GM23248 (cell line): ENCODE results near the gene IRS1. TPM values are rescaled to one million over a fixed set of nuclear protein-coding genes. Genes with fewer than 3 reads are reported as not detected.
A peak's percentile ranks its signal among the peaks of the same experiment; 100 is the strongest.

Source experiments
- DNase-seq: peaks from one replicate; pipeline ENCODE4 v3.0.0-alpha.2; 2015
- H2AFZ ChIP-seq: fragments of 200-600 bp; sonication (generic); 2 replicates; pipeline ENCODE4 v1.6.1; 2016; ENCODE audit warnings: antibody characterized with exemption
- H3F3A ChIP-seq: fragments of 200-600 bp; sonication (generic); 2 replicates; pipeline ENCODE4 v1.6.1; 2016; ENCODE audit warnings: mild to moderate bottlenecking, antibody characterized with exemption, mixed run types; ENCODE audit not compliant: insufficient read depth
- H3K27ac ChIP-seq: fragments of 200-600 bp; sonication (generic); 2 replicates; pipeline ENCODE4 v1.5.1; 2016; ENCODE audit warnings: mild to moderate bottlenecking
- H3K27me3 ChIP-seq: fragments of 200-600 bp; sonication (generic); replicated peaks from 2 replicates; pipeline ENCODE4 v1.6.1; 2016; ENCODE audit warnings: mild to moderate bottlenecking; ENCODE audit not compliant: insufficient read depth
- H3K36me3 ChIP-seq: fragments of 200-600 bp; sonication (generic); 2 replicates; pipeline ENCODE4 v1.6.1; 2016; ENCODE audit warnings: low read depth, mild to moderate bottlenecking
- H3K4me1 ChIP-seq: fragments of 200-600 bp; sonication (generic); 2 replicates; pipeline ENCODE4 v1.6.1; 2016; ENCODE audit warnings: mild to moderate bottlenecking; ENCODE audit not compliant: insufficient read depth
- H3K4me2 ChIP-seq: fragments of 200-600 bp; sonication (generic); one replicate; pipeline ENCODE4 v1.6.1; 2016; ENCODE audit warnings: mild to moderate bottlenecking; ENCODE audit not compliant: unreplicated experiment
- H3K4me3 ChIP-seq: fragments of 200-600 bp; sonication (generic); 2 replicates; pipeline ENCODE4 v1.5.1; 2016; ENCODE audit warnings: mild to moderate bottlenecking
- H3K79me2 ChIP-seq: fragments of 200-600 bp; sonication (generic); 2 replicates; pipeline ENCODE4 v1.6.1; 2016; ENCODE audit warnings: mild to moderate bottlenecking; ENCODE audit not compliant: insufficient read depth
- H3K9ac ChIP-seq: fragments of 200-600 bp; sonication (generic); 2 replicates; pipeline ENCODE4 v1.6.1; 2016; ENCODE audit warnings: mild to moderate bottlenecking
- H3K9me2 ChIP-seq: fragments of 200-600 bp; sonication (generic); 2 replicates; pipeline ENCODE4 v1.6.1; 2016; ENCODE audit warnings: mixed run types, mild to moderate bottlenecking, moderate library complexity; ENCODE audit not compliant: insufficient read depth
- H3K9me3 ChIP-seq: fragments of 200-600 bp; sonication (generic); one replicate; pipeline ENCODE4 v1.6.1; 2017; ENCODE audit warnings: low read depth
- H4K20me1 ChIP-seq: fragments of 200-600 bp; sonication (generic); 2 replicates; pipeline ENCODE4 v1.6.0; 2016; ENCODE audit not compliant: insufficient read depth
- EZH2 ChIP-seq: fragments of 200-600 bp; sonication (generic); IDR thresholded peaks from 2 replicates; pipeline ENCODE4 v1.6.1; 2018; ENCODE audit warnings: antibody characterized with exemption, mild to moderate bottlenecking; ENCODE audit not compliant: insufficient read depth, poor library complexity, severe bottlenecking
- EZH2phosphoT487 ChIP-seq: fragments of 200-600 bp; sonication (generic); IDR thresholded peaks from 2 replicates; pipeline ENCODE4 v1.6.1; 2018; ENCODE audit warnings: antibody characterized with exemption, moderate library complexity, mild to moderate bottlenecking, low read depth; ENCODE audit not compliant: insufficient read depth
- WGBS, 2 experiments: methylation state at CpG; one replicate each; pipeline ENCODE4 v1.1.6; 2015 to 2017; ENCODE audit warnings: low lambda C conversion rate in 2 of 2, low coverage in 1 of 2; ENCODE audit errors: missing lambda C conversion rate in 2 of 2; 5-methylcytosine and 5-hydroxymethylcytosine counted together
- in situ Hi-C: fragments of 300-500 bp; cut with MboI; formaldehyde crosslinking; loops from 2 replicates; pipeline ENCODE4 v1.15.0; 2020
- polyA plus RNA-seq: library from polyadenylated mRNA; unstranded; fragments of >200 nt; fragmentation: Nextera tagmentation; extraction: Ambion mirVana; gene quantifications from 2 replicates; pipeline ENCODE4 v1.2.1, GENCODE V29; 2016
- total RNA-seq: library from RNA; depleted of rRNA; stranded (reverse); fragments of >200 nt; shearing (Covaris generic); gene quantifications from 2 replicates; pipeline ENCODE4 v1.2.3, GENCODE V29; 2014; rRNA removed

IRS1 gene, protein sequence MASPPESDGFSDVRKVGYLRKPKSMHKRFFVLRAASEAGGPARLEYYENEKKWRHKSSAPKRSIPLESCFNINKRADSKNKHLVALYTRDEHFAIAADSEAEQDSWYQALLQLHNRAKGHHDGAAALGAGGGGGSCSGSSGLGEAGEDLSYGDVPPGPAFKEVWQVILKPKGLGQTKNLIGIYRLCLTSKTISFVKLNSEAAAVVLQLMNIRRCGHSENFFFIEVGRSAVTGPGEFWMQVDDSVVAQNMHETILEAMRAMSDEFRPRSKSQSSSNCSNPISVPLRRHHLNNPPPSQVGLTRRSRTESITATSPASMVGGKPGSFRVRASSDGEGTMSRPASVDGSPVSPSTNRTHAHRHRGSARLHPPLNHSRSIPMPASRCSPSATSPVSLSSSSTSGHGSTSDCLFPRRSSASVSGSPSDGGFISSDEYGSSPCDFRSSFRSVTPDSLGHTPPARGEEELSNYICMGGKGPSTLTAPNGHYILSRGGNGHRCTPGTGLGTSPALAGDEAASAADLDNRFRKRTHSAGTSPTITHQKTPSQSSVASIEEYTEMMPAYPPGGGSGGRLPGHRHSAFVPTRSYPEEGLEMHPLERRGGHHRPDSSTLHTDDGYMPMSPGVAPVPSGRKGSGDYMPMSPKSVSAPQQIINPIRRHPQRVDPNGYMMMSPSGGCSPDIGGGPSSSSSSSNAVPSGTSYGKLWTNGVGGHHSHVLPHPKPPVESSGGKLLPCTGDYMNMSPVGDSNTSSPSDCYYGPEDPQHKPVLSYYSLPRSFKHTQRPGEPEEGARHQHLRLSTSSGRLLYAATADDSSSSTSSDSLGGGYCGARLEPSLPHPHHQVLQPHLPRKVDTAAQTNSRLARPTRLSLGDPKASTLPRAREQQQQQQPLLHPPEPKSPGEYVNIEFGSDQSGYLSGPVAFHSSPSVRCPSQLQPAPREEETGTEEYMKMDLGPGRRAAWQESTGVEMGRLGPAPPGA (N-terminal part only)
- total RNA-seq (18.8 TPM in 2 replicates), polyA plus RNA-seq (8.4 and 9.1 TPM in 2 replicates)

DNA sequence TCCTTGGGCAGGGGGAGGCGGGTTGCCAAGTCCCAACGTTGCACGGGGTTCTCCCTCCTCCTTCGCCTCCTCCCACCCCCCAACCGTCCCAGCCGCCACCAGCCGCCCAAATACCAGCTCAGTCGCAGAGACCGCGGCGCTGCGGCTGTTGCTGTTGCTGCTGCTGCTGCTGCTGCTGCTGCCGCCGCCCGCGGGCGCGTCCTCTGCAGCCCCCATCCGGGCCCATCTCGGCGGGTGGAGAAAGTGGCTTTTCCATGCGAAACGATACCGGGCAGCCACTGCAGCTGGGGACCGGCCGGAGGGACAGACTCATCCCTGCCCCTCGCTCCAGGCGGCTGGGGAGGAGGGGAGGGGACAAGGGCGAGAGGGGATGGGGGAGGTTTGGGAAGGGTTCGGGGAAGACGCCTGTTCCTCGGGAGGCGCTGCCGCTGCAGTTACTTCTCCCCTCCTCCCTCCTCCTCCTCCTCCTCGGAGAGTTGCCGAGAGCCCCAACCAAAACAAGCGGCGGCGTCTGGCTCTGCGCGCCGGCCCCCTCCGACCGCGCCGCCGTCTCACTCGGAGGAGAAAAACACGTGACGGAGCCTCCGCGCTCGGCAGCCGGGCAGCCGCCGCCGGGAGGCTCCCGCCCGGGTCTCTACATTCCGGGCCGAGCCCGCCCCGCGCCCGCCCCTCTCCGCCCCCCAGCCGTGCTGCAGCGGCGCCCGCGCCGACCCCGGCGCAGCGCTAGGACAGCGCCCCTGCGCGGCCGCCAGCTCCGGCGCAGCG lies at the start of gene IRS1:
IRS1 (minus strand) TSS at position 610 of the 765 bp plus-strand sequence. CDS start 1,082 bp downstream, outside the sequence.
- Histone ChIP-seq H3K9me3 (no peaks in the 10 kb centered on the region), H3K27me3 (no peaks in the 10 kb centered on the region), H3K27ac (peak within 1 kb of the TSS; percentile 61), H3K36me3 (no peaks in the 10 kb centered on the region), H3K9me2 (no peaks in the 10 kb centered on the region), H3K4me2 (peak within 1 kb of the TSS; percentile 98), H3K4me3 (peak within 1 kb of the TSS; percentile 75), H3K4me1 (0 out of 2 replicates have a peak, but pooled peaks cover 8% of the 10 kb centered on the region), H3K79me2 (peaks cover 47% of the 10 kb centered on the region), H4K20me1 (no peaks in the 10 kb centered on the region), H2AFZ (peak within 1 kb of the TSS; percentile 70), H3F3A (peaks cover 23% of the 10 kb centered on the region), H3K9ac (peak within 1 kb of the TSS; percentile 95)
- TF ChIP-seq EZH2phosphoT487 (no peak), EZH2 (no peak)
- DNase-seq, result peak; percentile 89
- WGBS, 2 experiments, result 0% methylated on average over 11 to 76 of the region's 82 CpGs
- in situ Hi-C loops, result loop anchor here (5.0 to 10.0 kb wide), 3 partner anchors 375 to 912 kb away; no protein-coding TSS in a partner anchor

DNA sequence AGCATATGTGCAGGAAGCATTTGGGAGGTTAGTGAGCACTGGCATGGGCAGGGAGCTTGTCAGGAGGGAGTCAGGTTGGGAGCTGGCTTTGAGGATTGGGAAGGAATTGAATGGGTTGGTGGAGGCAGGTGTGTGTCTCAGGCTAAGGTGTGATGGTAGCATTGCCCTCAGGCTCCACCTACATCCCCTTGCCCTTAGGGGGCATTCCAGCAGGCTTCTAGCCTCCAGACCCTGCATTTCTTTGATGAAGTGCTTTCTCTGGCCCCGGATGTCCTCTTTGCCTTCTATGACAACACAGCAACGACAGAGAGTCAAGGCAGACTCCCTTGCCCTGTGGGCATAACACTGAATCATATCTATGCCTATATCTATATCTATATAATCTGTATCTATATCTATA lies 49.7 kb upstream of the IRS1 start:
- H3K4me2 ChIP-seq, result no peak overlapping the region
- no peaks in the 10 kb centered on the region for H3K36me3 ChIP-seq
- H3K9me3 ChIP-seq, result no peaks in the 10 kb centered on the region
- no peak for DNase-seq
- WGBS, 2 experiments, result 83 to 89% methylated on average over 2 of the region's 2 CpGs
- H3K27ac ChIP-seq, result no peak overlapping the region
- no peak for TF ChIP-seq EZH2phosphoT487
- no peak for TF ChIP-seq EZH2
- no peaks in the 10 kb centered on the region for H4K20me1 ChIP-seq
- H2AFZ ChIP-seq, result no peak overlapping the region
- H3K79me2 ChIP-seq, result peaks cover 44% of the 10 kb centered on the region
- no peaks in the 10 kb centered on the region for H3K9me2 ChIP-seq
- H3K4me3 ChIP-seq, result no peak overlapping the region
- no peaks in the 10 kb centered on the region for H3K4me1 ChIP-seq
- in situ Hi-C loops, result no loop called here
- H3K27me3 ChIP-seq, result no peaks in the 10 kb centered on the region
- no peaks in the 10 kb centered on the region for H3F3A ChIP-seq
- H3K9ac ChIP-seq, result no peak overlapping the region

DNA sequence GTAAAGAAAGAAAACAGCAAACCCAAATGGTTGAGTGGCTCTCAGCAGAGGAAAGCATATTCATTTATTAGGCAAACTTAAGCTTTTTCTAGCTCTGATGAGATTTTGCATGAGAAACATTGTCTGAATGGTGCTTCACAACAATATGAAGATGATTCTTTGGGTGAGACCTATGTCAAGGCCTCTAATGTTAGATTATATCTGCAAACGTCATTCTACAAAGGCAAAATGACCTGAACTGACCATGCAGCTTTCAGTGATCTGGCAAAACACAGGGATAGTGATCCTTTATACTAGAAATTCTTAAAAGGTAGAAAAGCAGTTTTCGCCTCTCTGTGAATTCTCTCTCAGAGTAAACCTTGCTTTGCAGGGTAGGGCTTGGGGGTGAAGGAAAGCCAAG lies 47.9 kb upstream of the IRS1 start:
- Histone ChIP-seq H3K4me2 (no peak overlapping the region), H2AFZ (no peak overlapping the region), H3K9ac (no peak overlapping the region), H3K9me2 (no peaks in the 10 kb centered on the region), H4K20me1 (no peaks in the 10 kb centered on the region), H3K4me1 (no peaks in the 10 kb centered on the region), H3K27me3 (no peaks in the 10 kb centered on the region), H3K79me2 (peaks cover 58% of the 10 kb centered on the region), H3K36me3 (0 out of 2 replicates have a peak, but pooled peaks cover 2% of the 10 kb centered on the region), H3K27ac (no peak overlapping the region), H3K4me3 (no peak overlapping the region), H3K9me3 (no peaks in the 10 kb centered on the region), H3F3A (no peaks in the 10 kb centered on the region)
- no peak for TF ChIP-seq EZH2phosphoT487
- TF ChIP-seq EZH2, result no peak
- DNase-seq, result no peak
- 92 to 100% methylated on average over 2 of the region's 2 CpGs for WGBS, 2 experiments
- in situ Hi-C loops, result no loop called here

DNA sequence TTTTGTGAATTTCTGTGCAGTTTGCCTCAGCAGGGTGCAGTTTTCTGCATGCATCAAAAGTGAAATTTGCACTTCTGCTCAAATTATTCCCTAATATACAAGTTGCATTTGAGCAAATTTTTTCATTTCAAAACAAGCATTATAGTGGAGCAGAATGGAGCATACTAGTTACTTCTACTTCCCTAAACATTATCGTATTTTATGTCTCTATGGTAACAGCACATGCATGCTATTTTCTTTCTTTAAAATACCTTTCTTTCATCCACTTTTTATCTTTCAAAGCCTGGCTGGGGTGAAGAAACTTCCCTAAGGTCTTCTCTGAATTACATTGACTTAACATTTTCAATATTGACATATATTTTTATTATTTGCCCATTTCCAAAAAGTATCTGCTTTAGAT lies 47.5 kb upstream of the IRS1 start:
- Histone ChIP-seq H3K4me1 (no peaks in the 10 kb centered on the region), H3K4me2 (no peak overlapping the region), H4K20me1 (no peaks in the 10 kb centered on the region), H3K4me3 (no peak overlapping the region), H3K36me3 (0 out of 2 replicates have a peak, but pooled peaks cover 6% of the 10 kb centered on the region), H3K9ac (no peak overlapping the region), H3K9me2 (no peaks in the 10 kb centered on the region), H3F3A (no peaks in the 10 kb centered on the region), H3K9me3 (no peaks in the 10 kb centered on the region), H3K27me3 (no peaks in the 10 kb centered on the region), H3K79me2 (peaks cover 58% of the 10 kb centered on the region), H2AFZ (no peak overlapping the region), H3K27ac (no peak overlapping the region)
- DNase-seq, result no peak
- 96 to 100% methylated on average over 1 of the region's 1 CpG for WGBS, 2 experiments
- TF ChIP-seq EZH2, result no peak
- in situ Hi-C loops, result no loop called here
